K562 (cell line): ENCODE measurements around the gene NOL12. TPM values are rescaled to one million over a fixed set of nuclear protein-coding genes. Genes with fewer than 3 reads are reported as not detected.

ENCODE experiments used
- CBX2 ChIP-seq: fragments of 200-600 bp; sonication (generic); IDR thresholded peaks from one replicate; pipeline ENCODE4 v1.6.1; 2012; ENCODE audit warnings: mild to moderate bottlenecking, low read length, inconsistent platforms; ENCODE audit not compliant: insufficient read depth, poor library complexity, severe bottlenecking
- CREB3L1 ChIP-seq: fragments of 450-650 bp; IDR thresholded peaks from 2 replicates; pipeline ENCODE4 v1.6.1; 2014; ENCODE audit warnings: low read depth, mild to moderate bottlenecking, moderate library complexity, borderline replicate concordance
- E2F3 ChIP-seq: fragments of 250-450 bp; sonication (Bioruptor Pico); IDR thresholded peaks from 2 replicates; pipeline ENCODE4 v1.4.0; 2020; ENCODE audit warnings: mild to moderate bottlenecking
- EP400 ChIP-seq: fragments of 450-650 bp; IDR thresholded peaks from 2 replicates; pipeline ENCODE4 v1.6.1; 2017; ENCODE audit warnings: antibody characterized with exemption, mild to moderate bottlenecking, moderate library complexity
- GMEB1 ChIP-seq: fragments of 250-450 bp; sonication (Bioruptor Pico); IDR thresholded peaks from 2 replicates; pipeline ENCODE4 v1.4.0; 2020; ENCODE audit warnings: mild to moderate bottlenecking
- HLTF ChIP-seq: fragments of 450-650 bp; IDR thresholded peaks from 2 replicates; pipeline ENCODE4 v1.6.1; 2016
- HMGN3 ChIP-seq: IDR thresholded peaks from 2 replicates; pipeline ENCODE4 v1.6.1; 2011; ENCODE audit warnings: borderline replicate concordance, low read depth, mild to moderate bottlenecking, mixed read lengths, low read length; ENCODE audit not compliant: insufficient read length; ENCODE audit errors: extremely low read depth
- KAT2B ChIP-seq: IDR thresholded peaks from one replicate; pipeline ENCODE4 v1.6.1; 2012; ENCODE audit warnings: low read depth, mild to moderate bottlenecking, control low read depth, inconsistent platforms, low read length, moderate library complexity
- NFATC3 ChIP-seq: fragments of 450-650 bp; IDR thresholded peaks from 2 replicates; pipeline ENCODE4 v1.6.1; 2017; ENCODE audit warnings: mild to moderate bottlenecking
- PATZ1 ChIP-seq: fragments of 250-450 bp; sonication (Bioruptor Pico); IDR thresholded peaks from 2 replicates; pipeline ENCODE4 v1.5.0; 2020; ENCODE audit warnings: mild to moderate bottlenecking, borderline replicate concordance
- PKNOX1 ChIP-seq: fragments of 450-650 bp; IDR thresholded peaks from 2 replicates; pipeline ENCODE4 v1.6.1; 2016
- POLR2B ChIP-seq: fragments of 450-650 bp; IDR thresholded peaks from 2 replicates; pipeline ENCODE4 v1.6.1; 2018; ENCODE audit warnings: low read depth; ENCODE audit not compliant: partially characterized antibody
- POLR2H ChIP-seq: IDR thresholded peaks from 2 replicates; pipeline ENCODE4 v1.6.1; 2016; ENCODE audit warnings: missing genetic modification characterization, low read depth, mild to moderate bottlenecking, control low read depth, missing compliant biosample characterization, moderate library complexity
- TFE3 ChIP-seq: fragments of 450-650 bp; formaldehyde crosslinking; IDR thresholded peaks from 2 replicates; pipeline ENCODE4 v1.4.0; 2020; ENCODE audit warnings: mild to moderate bottlenecking, mixed read lengths
- XRCC4 ChIP-seq: IDR thresholded peaks from one replicate; pipeline ENCODE4 v1.6.1; 2011; ENCODE audit not compliant: insufficient read depth, insufficient read length; ENCODE audit errors: extremely low read depth
- YY1 ChIP-seq, 3 experiments: IDR thresholded peaks; 2 replicates each; pipeline ENCODE4 v1.6.1; 2011; ENCODE audit warnings: low read length in 2 of 3, mild to moderate bottlenecking in 2 of 3, moderate library complexity in 2 of 3, borderline replicate concordance in 1 of 3, control low read depth in 1 of 3, low read depth in 1 of 3; ENCODE audit not compliant: insufficient read depth in 3 of 3, insufficient replicate concordance in 2 of 3, control insufficient read depth in 1 of 3, insufficient read length in 1 of 3; ENCODE audit errors: extremely low read depth in 1 of 3
- ZNF274 ChIP-seq: IDR thresholded peaks from 2 replicates; pipeline ENCODE4 v1.6.1; 2011; ENCODE audit warnings: low read depth, mild to moderate bottlenecking, low read length, moderate library complexity, borderline replicate concordance
- polyA plus RNA-seq, 8 experiments: library from polyadenylated mRNA; depleted of rRNA in 4 of 8; stranded (reverse) in 5 of 8; unstranded in 3 of 8; fragments of >200 nt; fragmentation: Nextera tagmentation in 2 of 8; fragmentation: Illumina TruSeq in 1 of 8; extraction: Ambion mirVana in 2 of 8; extraction: Trizol in 1 of 8; gene quantifications; 2 replicates each; pipeline versions ENCODE4 v1.2.1 to v1.2.3, GENCODE V29; 2011 to 2014; ENCODE audit warnings: inconsistent platforms in 1 of 8, missing spikeins in 1 of 8
- total RNA-seq, 7 experiments: library from RNA; depleted of rRNA in 6 of 7; stranded (reverse); fragments of >200 nt in 6 of 7; fragmentation: Illumina TruSeq in 2 of 7; extraction: Trizol in 2 of 7; gene quantifications; 2 replicates each; pipeline versions ENCODE4 v1.2.1 to v1.2.3, GENCODE V29; 2011 to 2021; ENCODE audit warnings: low replicate concordance in 1 of 7

NOL12 gene
- total and polyA plus RNA-seq, 9 of the 15 experiments (the other 6 are each of a cell fraction or from before 2014, with no cell fraction given), result 2.8 to 40.9 (median 28.5) TPM

GRCh38 chr22:37658133-37659065, 27.7 kb upstream of the NOL12 start, which contains the start of gene PDXP (continued):
- 0 out of 2 replicates have a peak, but pooled peaks have one; percentile 51 for TF ChIP-seq E2F3 (CRISPR knock-in tag)
- no peak for TF ChIP-seq CBX2
- TF ChIP-seq ZNF274, result no peak
- TF ChIP-seq PKNOX1, result peak; percentile 100
- TF ChIP-seq NFATC3, result no peak
- TF ChIP-seq TFE3 (CRISPR knock-in tag), result no peak
- TF ChIP-seq XRCC4, result no peak
- TF ChIP-seq YY1 (IDR thresholded peaks at IDR 0.05; ENCODE audit: borderline replicate concordance in 1 of 3, control insufficient read depth in 1 of 3, extremely low read depth in 1 of 3, insufficient read depth in 3 of 3, insufficient read length in 1 of 3, insufficient replicate concordance in 2 of 3, low read depth in 1 of 3, low read length in 2 of 3), result peak in 1 of 3 experiments; percentile 47
- peak; percentile 58 for TF ChIP-seq HMGN3
- TF ChIP-seq PATZ1, result no peak
- TF ChIP-seq POLR2B, result peak; percentile 23
- peak; percentile 61 for TF ChIP-seq EP400
- peak; percentile 66; the same call in 1 of the 2 replicates for TF ChIP-seq POLR2H (tag)
- TF ChIP-seq HLTF, result no peak
- peak; percentile 68 for TF ChIP-seq GMEB1 (CRISPR knock-in tag)
- TF ChIP-seq CREB3L1, result peak; percentile 35; the same call in 1 of the 2 replicates
- TF ChIP-seq KAT2B, result no peak
